HEK293 (cell line): ENCODE results near the gene NAV3.

Source experiments
- CTCF ChIA-PET: fragments of 350-600 bp; formaldehyde crosslinking; extraction: SDS; loops from one replicate; lab custom pipeline; 2021; ENCODE audit warnings: antibody characterized with exemption; lab: Yijun Ruan, JAX
- POLR2A ChIA-PET: fragments of 300-600 bp; formaldehyde crosslinking; extraction: SDS; loops from one replicate; lab custom pipeline; 2020; ENCODE audit warnings: antibody characterized with exemption, inconsistent platforms; lab: Yijun Ruan, JAX
- H3K27ac ChIP-seq: fragments of 200-500 bp; sonication (Bioruptor generic); 2 replicates; pipeline ENCODE4 v1.5.1; 2014; ENCODE audit warnings: low read depth, low read length, control low read depth, inconsistent platforms; ENCODE audit errors: extremely low read depth
- H3K36me3 ChIP-seq, 2 experiments: fragments of 200-500 bp in 1 of 2; sonication (Bioruptor generic) in 1 of 2; 1 replicate in 1 of 2; 2 replicates in 1 of 2; pipeline ENCODE4 v1.5.1; 2014 to 2017; ENCODE audit warnings: inconsistent platforms in 2 of 2, low read length in 2 of 2; ENCODE audit not compliant: control insufficient read depth in 2 of 2, insufficient read depth in 1 of 2
- H3K4me1 ChIP-seq: fragments of 200-500 bp; sonication (Bioruptor generic); 2 replicates; pipeline ENCODE4 v1.5.1; 2014; ENCODE audit warnings: mild to moderate bottlenecking, low read length, inconsistent platforms; ENCODE audit not compliant: control insufficient read depth, insufficient read depth
- H3K4me3 ChIP-seq: 2 replicates; pipeline ENCODE4 v1.5.1; 2011; ENCODE audit warnings: low read depth, mild to moderate bottlenecking, control low read depth, low read length, moderate library complexity
- H3K9me3 ChIP-seq: fragments of 200-500 bp; sonication (Bioruptor generic); 2 replicates; pipeline ENCODE4 v1.5.1; 2014; ENCODE audit warnings: low read depth, low read length, inconsistent platforms; ENCODE audit not compliant: control insufficient read depth, insufficient read depth
- BCL11B ChIP-seq: fragments of 450-650 bp; formaldehyde crosslinking; IDR thresholded peaks from 2 replicates; pipeline ENCODE4 v1.5.1; 2016; ENCODE audit warnings: low read depth, missing biosample characterization, missing genetic modification characterization
- HIC1 ChIP-seq: fragments of 450-650 bp; formaldehyde crosslinking; IDR thresholded peaks from 2 replicates; pipeline ENCODE4 v1.5.1; 2016; ENCODE audit warnings: missing biosample characterization, missing genetic modification characterization
- KLF9 ChIP-seq: fragments of 450-650 bp; formaldehyde crosslinking; IDR thresholded peaks from 2 replicates; pipeline ENCODE4 v1.5.1; 2016; ENCODE audit warnings: missing biosample characterization, missing genetic modification characterization, low read depth
- OSR2 ChIP-seq: fragments of 450-650 bp; formaldehyde crosslinking; IDR thresholded peaks from 2 replicates; pipeline ENCODE4 v1.5.1; 2016; ENCODE audit warnings: missing biosample characterization, missing genetic modification characterization
- PRDM1 ChIP-seq: fragments of 450-650 bp; formaldehyde crosslinking; IDR thresholded peaks from 2 replicates; pipeline ENCODE4; 2016; ENCODE audit warnings: missing biosample characterization, missing genetic modification characterization
- ZBTB8A ChIP-seq: fragments of 450-650 bp; formaldehyde crosslinking; IDR thresholded peaks from 2 replicates; pipeline ENCODE4 v1.5.1; 2016; ENCODE audit warnings: missing biosample characterization, missing genetic modification characterization
- ZFHX2 ChIP-seq: fragments of 450-650 bp; formaldehyde crosslinking; conservative IDR thresholded peaks from 2 replicates; pipeline ENCODE4 v1.5.1; 2016; ENCODE audit warnings: missing biosample characterization, missing genetic modification characterization
- ZNF121 ChIP-seq: fragments of 450-650 bp; formaldehyde crosslinking; IDR thresholded peaks from 2 replicates; pipeline ENCODE4 v1.5.1; 2016; ENCODE audit warnings: missing biosample characterization, missing genetic modification characterization
- ZNF138 ChIP-seq: fragments of 450-650 bp; formaldehyde crosslinking; IDR thresholded peaks from 2 replicates; pipeline ENCODE4 v1.5.1; 2016; ENCODE audit warnings: missing biosample characterization, missing genetic modification characterization, borderline replicate concordance
- ZNF140 ChIP-seq: fragments of 450-650 bp; formaldehyde crosslinking; IDR thresholded peaks from 2 replicates; pipeline ENCODE4 v1.5.1; 2016; ENCODE audit warnings: missing biosample characterization, missing genetic modification characterization
- ZNF266 ChIP-seq: fragments of 450-650 bp; formaldehyde crosslinking; IDR thresholded peaks from 2 replicates; pipeline ENCODE4 v1.5.1; 2016; ENCODE audit warnings: missing biosample characterization, missing genetic modification characterization, low read depth
- ZNF274 ChIP-seq, 2 experiments: fragments of 200-500 bp in 1 of 2; fragments of 450-650 bp in 1 of 2; sonication (Bioruptor generic) in 1 of 2; formaldehyde crosslinking in 1 of 2; IDR thresholded peaks; 2 replicates each; pipeline versions ENCODE4 v1.5.1 to v1.6.1; 2014 to 2016; ENCODE audit warnings: borderline replicate concordance in 1 of 2, inconsistent platforms in 1 of 2, low read length in 1 of 2, missing biosample characterization in 1 of 2, missing genetic modification characterization in 1 of 2
- ZNF280C ChIP-seq: fragments of 450-650 bp; formaldehyde crosslinking; IDR thresholded peaks from 2 replicates; pipeline ENCODE4 v1.5.1; 2016; ENCODE audit warnings: missing biosample characterization, missing genetic modification characterization
- ZNF302 ChIP-seq: fragments of 450-650 bp; formaldehyde crosslinking; IDR thresholded peaks from 2 replicates; pipeline ENCODE4 v1.5.1; 2016; ENCODE audit warnings: missing biosample characterization, missing genetic modification characterization, low read depth
- ZNF366 ChIP-seq: fragments of 450-650 bp; formaldehyde crosslinking; conservative IDR thresholded peaks from 2 replicates; pipeline ENCODE4 v1.5.1; 2016; ENCODE audit warnings: missing biosample characterization, missing genetic modification characterization
- ZNF433 ChIP-seq: fragments of 450-650 bp; formaldehyde crosslinking; IDR thresholded peaks from 2 replicates; pipeline ENCODE4 v1.5.1; 2016; ENCODE audit warnings: missing biosample characterization, missing genetic modification characterization, low read depth
- ZNF501 ChIP-seq: fragments of 450-650 bp; formaldehyde crosslinking; IDR thresholded peaks from 2 replicates; pipeline ENCODE4 v1.5.1; 2016; ENCODE audit warnings: missing biosample characterization, missing genetic modification characterization
- ZNF514 ChIP-seq: fragments of 450-650 bp; formaldehyde crosslinking; IDR thresholded peaks from 2 replicates; pipeline ENCODE4 v1.5.1; 2016; ENCODE audit warnings: missing biosample characterization, missing genetic modification characterization
- TF ChIP-seq, protein P1 (sequence below): fragments of 450-650 bp; formaldehyde crosslinking; IDR thresholded peaks from 2 replicates; pipeline ENCODE4 v1.5.1; 2016; ENCODE audit warnings: missing biosample characterization, missing genetic modification characterization, borderline replicate concordance

Gene NAV3

GRCh38 chr12:78095623-78096022 lies 264.9 kb downstream of the NAV3 start:
- Histone ChIP-seq H3K4me3 (no peak overlapping the region), H3K36me3 (no peaks in the 10 kb centered on the region), H3K4me1 (peaks cover 7% of the 10 kb centered on the region; the same call in 1 of the 2 replicates), H3K9me3 (no peaks in the 10 kb centered on the region), H3K27ac (no peak overlapping the region)
- POLR2A ChIA-PET, result no interaction called here
- no peak for TF ChIP-seq ZNF274 (IDR thresholded peaks at IDR 0.05; ENCODE audit: low read length)
- TF ChIP-seq ZNF274 (tag by site-specific recombination; IDR thresholded peaks at IDR 0.05; ENCODE audit: borderline replicate concordance), result no peak
- TF ChIP-seq ZNF366, result no peak
- no peak for TF ChIP-seq ZNF266 (tag by site-specific recombination)
- no peak for TF ChIP-seq ZFHX2 (tag by site-specific recombination)
- TF ChIP-seq OSR2 (tag by site-specific recombination), result no peak
- TF ChIP-seq PRDM1 (tag by site-specific recombination), result no peak
- TF ChIP-seq BCL11B (tag by site-specific recombination), result no peak
- TF ChIP-seq ZNF514 (tag by site-specific recombination), result no peak
- no peak for TF ChIP-seq ZNF280C (tag by site-specific recombination)
- no peak for TF ChIP-seq ZNF501 (tag by site-specific recombination)
- TF ChIP-seq ZNF140 (tag by site-specific recombination), result no peak
- TF ChIP-seq ZNF138 (tag by site-specific recombination), result no peak
- no peak for TF ChIP-seq ZNF121 (tag by site-specific recombination)
- no peak for TF ChIP-seq KLF9 (tag by site-specific recombination)
- CTCF ChIA-PET, result no interaction called here

DNA sequence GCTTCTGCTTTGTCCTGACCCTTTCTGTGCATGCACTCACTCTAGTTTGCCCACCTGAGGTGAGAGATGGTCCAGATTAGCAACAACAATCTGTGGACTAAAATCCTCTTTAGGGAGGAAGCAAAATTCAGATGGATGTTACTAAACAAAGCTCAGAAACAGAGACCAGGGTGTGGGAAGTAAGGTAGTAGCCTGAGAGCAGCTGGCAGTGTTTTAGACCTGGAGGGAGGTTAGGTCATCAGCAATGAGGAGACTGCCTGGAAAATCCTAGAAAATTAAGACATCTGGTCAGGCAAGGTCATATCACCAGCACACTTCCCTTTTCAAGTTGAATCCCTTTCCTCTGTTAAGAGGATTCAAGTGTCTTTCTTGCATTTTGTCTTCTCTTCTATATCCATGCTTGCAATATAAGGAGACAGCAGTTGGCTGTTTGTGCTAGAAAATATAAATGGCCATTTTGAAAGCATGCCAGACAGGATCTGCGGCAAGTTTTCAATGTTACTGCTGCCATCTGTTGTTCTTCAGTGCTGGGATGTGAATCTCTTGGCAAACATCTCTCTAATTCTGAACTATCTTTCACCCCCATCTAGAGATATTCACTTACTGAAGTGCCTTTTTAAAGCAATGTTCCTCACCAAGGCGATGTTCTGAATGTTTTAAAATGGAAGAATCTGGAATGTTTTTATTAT lies 266.4 kb downstream of the NAV3 start:
- H3K9me3 ChIP-seq, result no peaks in the 10 kb centered on the region
- H3K4me3 ChIP-seq, result no peak overlapping the region
- no peaks in the 10 kb centered on the region for H3K36me3 ChIP-seq
- H3K27ac ChIP-seq, result no peak overlapping the region
- peaks cover 9% of the 10 kb centered on the region; the same call in 1 of the 2 replicates for H3K4me1 ChIP-seq
- CTCF ChIA-PET, result no interaction called here
- TF ChIP-seq HIC1 (no peak), ZNF140 (tag by site-specific recombination) (no peak), ZBTB8A (tag by site-specific recombination) (no peak), ZNF302 (tag by site-specific recombination) (no peak), ZNF433 (tag by site-specific recombination) (no peak)
- TF ChIP-seq, protein P1, sequence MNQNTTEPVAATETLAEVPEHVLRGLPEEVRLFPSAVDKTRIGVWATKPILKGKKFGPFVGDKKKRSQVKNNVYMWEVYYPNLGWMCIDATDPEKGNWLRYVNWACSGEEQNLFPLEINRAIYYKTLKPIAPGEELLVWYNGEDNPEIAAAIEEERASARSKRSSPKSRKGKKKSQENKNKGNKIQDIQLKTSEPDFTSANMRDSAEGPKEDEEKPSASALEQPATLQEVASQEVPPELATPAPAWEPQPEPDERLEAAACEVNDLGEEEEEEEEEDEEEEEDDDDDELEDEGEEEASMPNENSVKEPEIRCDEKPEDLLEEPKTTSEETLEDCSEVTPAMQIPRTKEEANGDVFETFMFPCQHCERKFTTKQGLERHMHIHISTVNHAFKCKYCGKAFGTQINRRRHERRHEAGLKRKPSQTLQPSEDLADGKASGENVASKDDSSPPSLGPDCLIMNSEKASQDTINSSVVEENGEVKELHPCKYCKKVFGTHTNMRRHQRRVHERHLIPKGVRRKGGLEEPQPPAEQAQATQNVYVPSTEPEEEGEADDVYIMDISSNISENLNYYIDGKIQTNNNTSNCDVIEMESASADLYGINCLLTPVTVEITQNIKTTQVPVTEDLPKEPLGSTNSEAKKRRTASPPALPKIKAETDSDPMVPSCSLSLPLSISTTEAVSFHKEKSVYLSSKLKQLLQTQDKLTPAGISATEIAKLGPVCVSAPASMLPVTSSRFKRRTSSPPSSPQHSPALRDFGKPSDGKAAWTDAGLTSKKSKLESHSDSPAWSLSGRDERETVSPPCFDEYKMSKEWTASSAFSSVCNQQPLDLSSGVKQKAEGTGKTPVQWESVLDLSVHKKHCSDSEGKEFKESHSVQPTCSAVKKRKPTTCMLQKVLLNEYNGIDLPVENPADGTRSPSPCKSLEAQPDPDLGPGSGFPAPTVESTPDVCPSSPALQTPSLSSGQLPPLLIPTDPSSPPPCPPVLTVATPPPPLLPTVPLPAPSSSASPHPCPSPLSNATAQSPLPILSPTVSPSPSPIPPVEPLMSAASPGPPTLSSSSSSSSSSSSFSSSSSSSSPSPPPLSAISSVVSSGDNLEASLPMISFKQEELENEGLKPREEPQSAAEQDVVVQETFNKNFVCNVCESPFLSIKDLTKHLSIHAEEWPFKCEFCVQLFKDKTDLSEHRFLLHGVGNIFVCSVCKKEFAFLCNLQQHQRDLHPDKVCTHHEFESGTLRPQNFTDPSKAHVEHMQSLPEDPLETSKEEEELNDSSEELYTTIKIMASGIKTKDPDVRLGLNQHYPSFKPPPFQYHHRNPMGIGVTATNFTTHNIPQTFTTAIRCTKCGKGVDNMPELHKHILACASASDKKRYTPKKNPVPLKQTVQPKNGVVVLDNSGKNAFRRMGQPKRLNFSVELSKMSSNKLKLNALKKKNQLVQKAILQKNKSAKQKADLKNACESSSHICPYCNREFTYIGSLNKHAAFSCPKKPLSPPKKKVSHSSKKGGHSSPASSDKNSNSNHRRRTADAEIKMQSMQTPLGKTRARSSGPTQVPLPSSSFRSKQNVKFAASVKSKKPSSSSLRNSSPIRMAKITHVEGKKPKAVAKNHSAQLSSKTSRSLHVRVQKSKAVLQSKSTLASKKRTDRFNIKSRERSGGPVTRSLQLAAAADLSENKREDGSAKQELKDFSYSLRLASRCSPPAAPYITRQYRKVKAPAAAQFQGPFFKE (tag by site-specific recombination), result no peak
- POLR2A ChIA-PET, result no interaction called here
